M059J (cell line): ENCODE measurements around the gene CDH13. TPM values are rescaled to one million over a fixed set of nuclear protein-coding genes. Genes with fewer than 3 reads are reported as not detected.

ENCODE experiments used
- DNase-seq: peaks from one replicate; pipeline ENCODE4 v3.0.0-alpha.2; 2012; ENCODE audit warnings: low read depth
- total RNA-seq: library from RNA; depleted of rRNA; stranded (reverse); fragments of >200 nt; shearing (Covaris generic); gene quantifications from 2 replicates; pipeline ENCODE4 v1.2.3, GENCODE V29; 2014

CDH13 gene
- total RNA-seq, 1 experiment from 2014 or later, result 61.5 TPM

DNA sequence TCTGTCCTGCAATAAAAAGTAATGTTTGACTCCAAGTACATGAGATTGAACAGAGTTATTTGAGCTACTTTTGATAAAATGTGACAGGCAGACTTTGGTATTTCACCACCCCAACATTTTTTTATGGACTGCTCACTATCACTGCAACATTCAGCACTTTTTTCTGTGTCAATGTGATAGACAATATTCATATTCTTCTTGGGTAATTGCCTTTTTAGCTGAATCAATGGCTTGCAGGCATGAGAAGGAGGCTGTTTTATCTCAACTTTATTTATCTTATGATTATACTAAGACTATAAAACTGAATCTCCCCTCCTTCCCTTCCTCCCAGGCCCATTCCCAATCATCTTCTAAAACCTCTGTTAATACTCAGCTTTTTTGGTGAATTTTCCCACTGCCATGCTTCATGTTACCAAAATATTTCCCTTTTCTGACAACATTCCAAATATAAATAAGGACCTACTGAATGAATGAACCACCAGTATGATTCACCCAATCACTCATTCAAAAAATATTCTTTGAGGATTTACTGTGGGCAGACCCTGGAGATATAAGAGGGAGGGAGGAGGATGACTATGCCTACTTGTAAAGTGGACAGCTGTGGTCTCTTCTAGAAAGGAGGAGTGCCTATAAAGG, 67.6 kb downstream of the CDH13 start:
- DNase-seq, result peak; percentile 85

- DNase-seq, result no peak
These were observed 69.0 kb downstream of the CDH13 start for GRCh38 chr16:82695806-82696205.

GRCh38 chr16:82699260-82699659, 72.5 kb downstream of the CDH13 start:
- no peak for DNase-seq

GRCh38 chr16:82699711-82700495, 73.1 kb downstream of the CDH13 start:
- peak; percentile 90 for DNase-seq

DNA sequence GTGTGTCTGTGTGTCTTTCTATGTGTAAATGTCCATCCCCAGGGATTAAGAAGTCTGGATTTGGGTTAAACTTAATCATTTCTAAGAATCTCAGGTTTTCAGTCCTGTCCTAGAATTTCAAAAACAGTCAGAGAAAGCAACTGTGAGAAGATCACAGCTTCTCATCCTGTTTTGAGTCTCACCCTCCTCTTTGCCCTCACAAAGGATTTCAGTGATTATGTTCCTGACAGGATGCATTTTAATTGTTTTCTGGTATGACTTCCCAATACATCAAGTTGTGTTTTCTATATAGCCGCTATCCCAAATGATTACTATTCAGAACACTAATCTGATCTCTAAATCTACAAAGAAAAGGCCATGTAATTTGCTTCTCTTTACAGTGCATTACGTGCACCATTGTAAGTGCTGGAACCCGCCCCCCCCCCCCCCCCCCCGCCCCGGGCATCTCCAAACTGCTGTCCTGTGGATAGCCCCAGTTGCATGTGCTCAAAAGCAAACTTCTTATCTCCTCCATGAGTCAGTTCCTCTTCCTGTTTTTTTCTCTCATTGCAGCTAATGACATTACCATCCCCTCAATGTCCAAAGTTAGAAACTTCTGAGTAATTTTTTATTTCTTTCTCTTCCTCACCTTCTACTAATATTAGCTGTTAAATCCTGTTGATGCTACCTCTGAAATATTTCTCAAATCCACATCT, 73.9 kb downstream of the CDH13 start:
- peak; percentile 83 for DNase-seq

GRCh38 chr16:82701442-82701955, 74.7 kb downstream of the CDH13 start:
- DNase-seq, result peak; percentile 48

DNA sequence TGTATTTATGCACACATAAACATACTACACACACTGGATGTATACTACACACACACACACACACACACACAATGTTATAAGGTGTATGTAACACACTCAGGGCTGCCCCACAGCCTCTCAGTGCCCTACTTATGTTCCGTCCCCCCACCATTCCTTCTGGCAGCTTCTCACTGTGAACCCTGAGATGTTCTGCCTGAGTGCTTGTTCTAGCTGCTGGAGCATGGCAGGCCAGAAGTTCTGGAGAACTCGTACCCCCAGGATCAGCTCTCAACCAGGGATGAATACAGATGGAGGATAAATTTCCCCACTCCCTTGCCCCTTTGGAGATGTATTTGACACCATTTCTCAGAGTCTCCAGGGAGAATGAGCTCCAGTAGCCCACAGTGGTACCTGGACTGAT, 76.4 kb downstream of the CDH13 start:
- no peak for DNase-seq

DNA sequence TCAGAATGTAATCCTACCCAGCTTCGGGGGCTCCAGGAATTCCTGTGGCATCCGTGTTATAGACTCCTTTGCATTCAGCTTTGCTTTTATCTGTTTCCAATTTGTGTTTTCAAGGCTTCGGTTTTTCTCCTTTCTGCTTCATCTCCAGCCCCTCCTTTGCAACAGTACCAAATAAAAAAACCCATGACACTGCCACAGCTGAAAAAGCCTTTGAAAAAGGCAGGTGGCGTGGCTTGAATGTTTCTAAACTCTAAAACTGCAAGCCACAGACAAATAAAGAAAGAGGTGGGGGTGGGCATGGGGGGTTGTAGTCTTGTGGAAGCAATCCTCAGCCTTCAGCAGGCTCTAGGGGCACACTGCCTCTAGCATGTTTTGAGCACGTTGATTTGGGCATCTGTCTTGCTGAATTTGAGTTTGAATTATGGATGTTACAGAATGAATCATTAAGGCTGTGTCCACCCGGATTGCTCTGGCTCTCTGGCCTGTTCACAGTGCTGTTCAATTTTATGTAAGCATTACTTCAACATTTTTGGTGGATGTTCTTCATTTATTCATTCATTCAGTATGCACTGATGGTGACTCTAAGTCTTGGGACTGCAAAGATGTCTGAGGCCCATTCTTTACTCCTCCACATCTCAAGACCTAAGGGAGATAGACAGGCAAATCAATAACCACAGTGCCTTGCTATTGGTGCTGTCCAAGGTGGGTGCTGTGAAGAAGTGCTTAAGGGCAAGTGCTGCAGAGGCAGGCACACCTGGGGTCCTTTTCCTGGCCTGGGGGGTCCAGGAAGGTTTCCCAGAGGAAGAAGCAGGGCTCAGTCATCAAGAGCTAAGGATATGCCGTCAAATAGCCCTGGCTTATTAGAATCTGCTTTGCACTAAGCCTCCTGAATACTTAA, 77.4 kb downstream of the CDH13 start:
- DNase-seq, result no peak

DNA sequence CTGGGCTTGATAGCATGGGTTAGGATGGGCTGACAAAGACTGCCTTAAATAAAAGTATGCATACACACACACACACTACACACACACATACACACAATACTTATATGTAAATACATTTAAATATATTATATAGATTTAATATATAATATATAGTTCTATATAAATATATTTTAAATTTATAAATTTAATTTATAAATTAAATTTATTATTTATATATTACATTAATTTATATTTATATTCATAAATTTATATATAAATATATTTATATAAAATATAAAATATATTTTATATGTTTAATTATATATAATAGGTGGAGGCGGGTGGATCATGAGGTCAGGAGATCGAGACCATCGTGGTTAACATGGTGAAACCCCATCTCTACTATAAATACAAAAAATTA, 83.2 kb downstream of the CDH13 start:
- DNase-seq, result no peak

GRCh38 chr16:82713778-82714177, 87.0 kb downstream of the CDH13 start:
- no peak for DNase-seq

- no peak for DNase-seq
These were observed 88.4 kb downstream of the CDH13 start for GRCh38 chr16:82715160-82715559.

GRCh38 chr16:82715833-82716232, 89.1 kb downstream of the CDH13 start:
- DNase-seq, result peak; percentile 64

GRCh38 chr16:82716361-82716855, 89.6 kb downstream of the CDH13 start:
- DNase-seq, result no peak

- no peak for DNase-seq
These were observed 93.6 kb downstream of the CDH13 start for GRCh38 chr16:82720414-82720813.

DNA sequence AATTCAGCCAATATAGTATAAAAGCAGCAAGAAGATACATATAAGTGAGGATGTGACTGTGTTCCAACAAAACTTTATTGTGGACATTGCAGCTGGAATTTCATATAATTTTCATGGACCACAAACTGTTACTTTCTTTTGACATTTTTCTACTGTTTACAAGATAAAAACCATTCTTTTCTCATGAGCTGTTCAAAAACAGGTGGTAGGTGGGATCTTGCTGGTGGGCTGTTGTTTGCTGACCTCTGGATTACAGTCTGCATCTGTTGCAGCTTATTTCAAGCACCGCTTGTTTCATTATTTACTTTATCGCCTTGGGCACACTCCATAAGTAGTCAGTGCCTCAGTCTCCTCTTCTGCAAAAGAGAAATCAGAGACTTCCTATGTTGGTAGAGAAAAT, 99.5 kb downstream of the CDH13 start:
- DNase-seq, result no peak

GRCh38 chr16:82728901-82729300, 102.1 kb downstream of the CDH13 start:
- DNase-seq, result no peak

DNA sequence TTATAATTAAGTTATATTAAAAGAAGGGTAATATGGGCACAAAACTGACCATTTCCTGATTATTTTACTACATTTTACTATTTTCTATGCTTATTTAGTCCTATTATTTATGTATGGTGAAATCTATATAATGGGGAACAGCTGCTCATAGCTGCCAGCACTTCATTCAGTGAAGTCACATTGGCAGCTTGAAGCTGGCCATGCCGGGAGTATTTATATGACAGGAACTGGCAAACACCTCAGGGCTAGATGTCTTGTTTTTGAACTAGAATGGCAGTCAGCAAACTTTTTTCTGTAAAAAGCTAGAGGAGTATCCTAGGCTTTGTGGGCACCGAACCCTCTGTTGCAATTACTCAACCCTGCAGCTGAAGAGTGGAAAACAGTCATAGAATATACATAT, 104.1 kb downstream of the CDH13 start:
- DNase-seq, result no peak

DNA sequence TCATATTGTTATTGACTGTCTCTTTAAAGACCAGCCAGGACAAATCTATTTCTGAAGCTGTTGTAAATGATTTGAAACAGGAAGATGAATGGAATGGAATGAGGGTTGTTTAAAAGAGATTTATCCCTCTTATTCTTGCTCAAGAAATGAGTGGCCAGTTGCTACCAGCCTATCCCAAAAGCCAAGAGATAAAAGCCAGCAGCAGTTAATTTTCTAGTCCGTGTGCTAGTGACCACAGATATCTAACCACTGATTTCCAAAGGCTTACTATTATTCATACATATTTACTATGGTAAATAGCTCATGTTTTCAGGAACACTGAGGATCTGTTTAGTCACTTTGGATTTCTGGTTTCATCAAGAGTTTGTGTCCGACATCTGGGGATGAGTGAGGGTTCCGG, 105.7 kb downstream of the CDH13 start:
- no peak for DNase-seq

DNA sequence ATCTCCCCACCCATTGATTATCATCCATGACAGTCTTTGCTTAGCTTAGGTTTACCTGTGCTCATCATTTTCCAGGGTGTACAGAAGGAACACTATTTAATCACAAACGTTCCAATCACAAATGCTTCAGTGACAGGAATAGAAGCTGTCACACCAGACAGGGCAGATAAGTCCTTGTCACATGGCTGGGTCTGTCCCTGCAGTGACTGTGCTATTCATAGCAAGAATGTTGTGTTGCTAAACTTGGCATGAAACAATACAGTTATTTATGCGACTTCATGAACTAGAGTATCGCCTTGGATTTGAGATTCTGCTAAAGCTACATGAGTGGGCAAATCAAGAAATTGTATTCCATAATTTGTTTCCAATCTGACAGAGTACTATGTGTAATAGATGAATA, 108.4 kb downstream of the CDH13 start:
- no peak for DNase-seq

DNA sequence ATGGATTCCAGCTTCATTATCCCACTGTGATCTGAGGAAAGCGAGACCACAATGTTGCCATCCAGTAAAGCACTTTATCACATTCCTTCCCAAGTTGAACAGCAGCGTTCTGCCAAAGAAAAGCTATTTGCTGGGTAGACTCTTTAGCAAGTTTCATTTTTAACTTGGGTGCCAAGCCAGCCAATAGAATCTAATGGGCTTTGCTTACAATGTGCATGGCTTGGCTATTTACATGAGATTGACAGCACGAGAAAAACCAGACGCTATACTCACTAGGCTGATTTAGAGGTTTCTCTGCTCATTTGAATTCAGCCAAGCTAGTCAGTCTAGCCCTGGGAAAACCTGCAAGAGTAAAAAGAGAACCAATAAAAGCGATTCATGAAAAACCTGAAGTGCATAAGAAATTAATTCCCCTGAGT, 108.9 kb downstream of the CDH13 start:
- DNase-seq, result peak; percentile 59

DNA sequence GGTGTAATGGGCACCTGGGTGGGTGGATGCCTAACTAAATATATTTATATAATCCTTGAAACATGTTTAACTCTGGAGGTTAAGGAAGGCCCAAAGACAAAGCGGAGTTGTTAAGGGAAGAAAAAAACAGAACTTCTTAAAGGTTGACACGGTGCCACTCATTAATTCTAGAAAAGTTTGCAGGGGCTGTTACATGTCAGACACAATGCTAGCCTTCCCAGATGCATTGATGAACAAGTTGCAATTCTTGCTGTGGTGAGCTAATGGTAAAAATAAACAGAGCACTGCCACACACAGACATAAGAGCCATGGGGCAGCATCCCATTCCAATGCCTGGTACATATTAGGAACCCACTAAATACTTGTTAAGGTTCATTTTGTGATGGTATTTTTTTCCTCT, 109.5 kb downstream of the CDH13 start:
- no peak for DNase-seq
